NCI-H1436 treated with DMSO at 0.1 percent for 48 hours (cell line): ENCODE measurements around the gene RAPGEF5.

ENCODE experiments used
- DNase-seq: peaks from one replicate; lab custom pipeline; 2025; lab: John Stamatoyannopoulos, UW

The RAPGEF5 gene

GRCh38 chr7:22256541-22257096 is 100.3 kb downstream of the RAPGEF5 start:
- no peak for DNase-seq

GRCh38 chr7:22255834-22256233 is 101.1 kb downstream of the RAPGEF5 start:
- DNase-seq: no peak

GRCh38 chr7:22255342-22255741 is 101.6 kb downstream of the RAPGEF5 start:
- no peak for DNase-seq

- no peak for DNase-seq
Observed at GRCh38 chr7:22252936-22253536, 103.9 kb downstream of the RAPGEF5 start.

- DNase-seq: no peak
Observed at GRCh38 chr7:22252016-22252415, 104.9 kb downstream of the RAPGEF5 start.

- no peak for DNase-seq
Observed at GRCh38 chr7:22251281-22251680, 105.7 kb downstream of the RAPGEF5 start.

GRCh38 chr7:22250390-22250789 is 106.6 kb downstream of the RAPGEF5 start:
- DNase-seq: no peak

- no peak for DNase-seq
Observed at GRCh38 chr7:22248111-22248809, 108.7 kb downstream of the RAPGEF5 start.

GRCh38 chr7:22241805-22242390 is 115.1 kb downstream of the RAPGEF5 start:
- no peak for DNase-seq

GRCh38 chr7:22240904-22241571 is 115.9 kb downstream of the RAPGEF5 start:
- no peak for DNase-seq

- DNase-seq: no peak
Observed at GRCh38 chr7:22238354-22239311, 118.3 kb downstream of the RAPGEF5 start.

GRCh38 chr7:22235134-22235533 is 121.8 kb downstream of the RAPGEF5 start:
- no peak for DNase-seq

- DNase-seq: no peak
Observed at GRCh38 chr7:22234227-22234626, 122.7 kb downstream of the RAPGEF5 start.

GRCh38 chr7:22231806-22232205 is 125.1 kb downstream of the RAPGEF5 start:
- no peak for DNase-seq

GRCh38 chr7:22231141-22231540 is 125.8 kb downstream of the RAPGEF5 start:
- no peak for DNase-seq

- DNase-seq: no peak
Observed at GRCh38 chr7:22230238-22230637, 126.7 kb downstream of the RAPGEF5 start.

- no peak for DNase-seq
Observed at GRCh38 chr7:22229148-22229547, 127.8 kb downstream of the RAPGEF5 start.

GRCh38 chr7:22223807-22224206 is 133.1 kb downstream of the RAPGEF5 start:
- DNase-seq: no peak

GRCh38 chr7:22220941-22221340 is 136.0 kb downstream of the RAPGEF5 start:
- no peak for DNase-seq

- DNase-seq: no peak
Observed at GRCh38 chr7:22219739-22220493, 137.0 kb downstream of the RAPGEF5 start.

- no peak for DNase-seq
Observed at GRCh38 chr7:22219036-22219435, 137.9 kb downstream of the RAPGEF5 start.
